Measurements from ENCODE around the gene NOP53. TPM values are rescaled to one million over a fixed set of nuclear protein-coding genes. Genes with fewer than 3 reads are reported as not detected.
"Not testable (repeated sequence)": the region's sequence is repeated elsewhere in the genome, so short reads cannot be mapped to it uniquely, and the experiment has no call there.

NOP53 gene
- total RNA-seq, 1 donor from 2014 or later = 93.2 TPM

GRCh38 chr19:47718415-47719046 is 26.8 kb upstream of the NOP53 start:
- DNase-seq (ENCODE audit: low spot score) = not testable (repeated sequence)

DNA sequence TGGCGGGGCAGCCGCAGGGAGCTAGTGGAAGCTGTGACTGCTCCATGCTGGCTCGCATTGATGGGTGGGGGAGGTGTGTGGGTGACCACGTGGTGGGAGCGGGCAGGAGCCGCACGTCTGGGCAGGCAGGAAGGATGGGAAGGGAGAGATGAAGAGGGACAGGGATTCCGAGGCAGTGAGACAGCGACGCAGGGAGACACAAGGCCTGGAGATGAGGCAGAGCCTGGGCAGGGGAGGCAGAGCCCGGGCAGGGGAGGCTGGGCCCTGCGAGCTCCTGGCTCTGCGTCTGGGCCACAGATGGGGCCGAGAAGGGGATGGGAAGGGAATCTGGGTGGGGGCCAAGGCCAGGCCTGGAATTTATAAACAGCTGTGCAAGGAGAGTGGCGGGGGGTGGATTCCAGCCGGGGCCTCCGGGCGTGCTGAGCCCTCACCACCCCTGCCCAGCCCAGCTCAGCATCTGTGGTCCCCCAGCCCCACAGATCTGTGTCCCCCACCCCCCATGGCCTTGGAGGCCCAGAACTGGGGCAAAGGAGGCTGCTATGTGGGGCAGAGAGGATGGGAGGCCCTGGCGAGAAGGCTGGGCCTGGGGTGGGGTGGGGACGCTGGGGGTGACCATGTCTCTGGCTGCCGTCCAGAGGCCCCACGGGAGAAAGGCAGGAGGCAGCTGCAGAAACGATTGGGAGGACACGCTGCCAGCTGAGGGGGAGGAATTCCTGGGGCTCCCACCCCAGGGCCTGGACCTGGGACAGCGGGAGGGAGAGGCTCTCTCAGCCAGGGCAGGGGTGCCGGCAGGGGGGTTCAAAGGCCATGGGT is 26.1 kb upstream of the NOP53 start:
- peak; percentile 98 for DNase-seq (ENCODE audit: low spot score)

- DNase-seq (ENCODE audit: low spot score) = no peak
Observed at GRCh38 chr19:47720669-47721422, 24.5 kb upstream of the NOP53 start.

- DNase-seq (ENCODE audit: low spot score) = peak; percentile 95
Observed at GRCh38 chr19:47723581-47723940, 21.8 kb upstream of the NOP53 start.

GRCh38 chr19:47725759-47726401 is 19.5 kb upstream of the NOP53 start:
- peak; percentile 51 for DNase-seq (ENCODE audit: low spot score)

- no peak for DNase-seq (ENCODE audit: low spot score)
Observed at GRCh38 chr19:47726467-47726866, 18.9 kb upstream of the NOP53 start.

DNA sequence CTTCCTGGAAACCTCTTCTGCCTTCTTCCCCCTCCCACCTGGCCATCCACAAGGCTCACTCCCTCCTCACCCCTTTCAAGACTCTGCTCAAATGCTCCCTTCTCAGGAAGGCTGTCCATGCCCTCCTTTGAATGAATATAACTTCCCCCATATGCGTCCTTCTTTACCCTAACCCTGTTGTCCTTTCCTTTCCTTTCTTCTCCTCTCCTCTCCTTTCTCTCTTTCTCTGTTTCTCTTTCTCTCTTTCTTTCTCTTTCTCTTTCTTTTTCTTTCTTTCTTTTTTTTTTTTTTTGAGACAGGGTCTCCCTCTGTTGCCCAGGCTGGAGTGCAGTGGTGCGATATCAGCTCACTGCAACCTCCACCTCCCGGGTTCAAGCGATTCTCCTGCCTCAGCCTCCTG is 17.1 kb upstream of the NOP53 start:
- not testable (repeated sequence) for DNase-seq (ENCODE audit: low spot score)

DNA sequence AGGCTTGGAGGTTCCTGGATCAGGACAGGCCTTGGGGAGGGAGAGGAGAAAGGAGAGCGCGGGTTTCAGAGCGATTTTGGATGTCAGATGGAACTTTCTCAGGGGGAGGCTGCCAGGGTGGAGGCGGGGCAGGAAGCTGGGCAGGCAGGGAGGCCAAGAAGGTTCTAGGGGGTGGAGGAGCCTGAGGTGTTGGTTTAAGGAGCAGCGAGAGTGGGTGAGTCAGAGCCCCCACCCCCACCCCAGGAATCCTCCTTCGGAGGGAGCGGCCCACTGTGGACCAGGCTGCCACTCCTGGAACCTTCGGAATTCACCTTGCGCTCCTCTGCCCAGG is 15.9 kb upstream of the NOP53 start:
- peak; percentile 86 for DNase-seq (ENCODE audit: low spot score)

GRCh38 chr19:47729799-47730520 is 15.4 kb upstream of the NOP53 start:
- DNase-seq (ENCODE audit: low spot score) = peak; percentile 60

- no peak for DNase-seq (ENCODE audit: low spot score)
Observed at GRCh38 chr19:47730521-47730889, 14.8 kb upstream of the NOP53 start.

DNA sequence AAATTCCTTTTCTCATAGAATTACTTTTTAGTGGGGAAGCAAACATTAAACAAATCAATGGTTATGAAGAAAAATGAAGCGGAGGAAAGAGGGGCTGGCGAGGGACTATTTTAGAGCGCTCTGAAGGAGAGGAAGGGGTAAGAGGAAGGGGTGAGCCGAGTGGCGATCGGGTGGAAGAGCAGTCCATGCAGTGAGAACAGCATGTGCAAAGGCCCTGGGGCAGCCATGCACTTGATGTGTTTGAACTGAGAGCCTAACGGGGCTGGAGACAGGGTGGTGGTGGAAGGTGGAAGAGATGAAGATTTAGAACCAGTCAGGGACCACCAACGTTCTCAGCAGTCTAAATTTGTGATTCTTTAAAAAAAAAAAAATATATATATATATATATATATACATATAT is 14.4 kb upstream of the NOP53 start:
- DNase-seq (ENCODE audit: low spot score) = no peak

DNA sequence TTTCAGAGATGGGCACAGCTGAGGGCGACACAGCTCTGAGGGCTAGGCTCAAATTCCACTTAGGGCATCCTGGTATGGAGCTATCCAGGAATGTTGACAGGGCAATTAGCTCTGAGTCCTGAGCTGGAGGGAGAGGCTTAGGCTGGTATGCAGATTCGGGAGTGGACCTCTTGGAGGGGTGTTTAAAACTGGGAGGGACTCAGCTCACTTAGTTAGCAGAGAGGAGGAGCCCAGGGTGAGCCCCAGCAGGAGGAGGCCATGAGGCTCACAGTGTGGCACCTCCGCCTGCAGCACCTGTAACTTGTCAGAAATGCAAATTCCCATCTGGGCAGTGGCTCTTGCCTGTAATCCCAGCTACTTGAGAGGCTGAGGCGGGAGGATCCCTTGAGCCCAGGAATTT is 10.2 kb upstream of the NOP53 start:
- DNase-seq (ENCODE audit: low spot score) = no peak

- DNase-seq (ENCODE audit: low spot score) = no peak
Observed at GRCh38 chr19:47740866-47741519, 4.4 kb upstream of the NOP53 start.

GRCh38 chr19:47741544-47742140 is 3.7 kb upstream of the NOP53 start:
- DNase-seq (ENCODE audit: low spot score) = no peak

DNA sequence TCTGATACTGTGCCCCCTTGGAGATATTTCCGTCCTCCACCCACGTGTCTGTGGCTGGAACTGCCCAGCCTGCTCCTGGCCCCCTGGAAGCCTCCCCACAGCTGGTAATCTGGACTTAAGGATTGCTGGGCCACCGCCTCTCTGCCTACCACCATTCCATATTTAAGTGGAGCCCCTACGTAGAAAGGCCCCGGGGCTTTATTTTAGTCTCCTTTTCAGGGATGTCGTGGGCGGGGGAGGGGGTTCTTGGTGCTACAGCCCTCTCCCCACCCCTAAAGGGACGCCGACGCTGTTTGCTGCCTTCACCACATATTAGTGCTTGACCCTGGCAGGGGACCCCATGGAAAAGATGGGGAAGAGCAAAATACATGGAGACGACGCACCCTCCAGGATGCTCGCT is 2.7 kb upstream of the NOP53 start:
- DNase-seq (ENCODE audit: low spot score) = peak; percentile 79

GRCh38 chr19:47746129-47746528 is 783 bp downstream of the NOP53 start:
- DNase-seq (ENCODE audit: low spot score) = not testable (repeated sequence)

DNA sequence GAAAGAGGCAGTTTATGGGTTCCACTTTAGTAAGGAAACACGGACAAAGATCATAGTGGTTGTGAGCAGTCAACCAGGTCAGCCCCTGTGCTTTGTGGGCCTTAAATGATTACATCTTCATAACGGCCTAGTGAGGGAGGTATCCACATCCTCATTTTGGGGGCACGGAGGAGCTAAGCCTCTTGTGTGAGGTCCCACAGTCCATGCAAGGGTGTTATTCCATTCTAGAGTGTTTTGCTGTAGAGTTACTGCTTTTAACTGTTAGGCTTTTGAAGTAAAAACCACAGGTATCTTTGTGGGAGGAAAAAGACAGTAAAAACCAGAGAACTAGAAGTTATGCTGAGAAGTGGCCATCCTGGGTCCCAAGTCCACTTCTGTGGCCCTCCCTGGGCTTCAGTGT is 4.0 kb downstream of the NOP53 start:
- no peak for DNase-seq (ENCODE audit: low spot score)

- DNase-seq (ENCODE audit: low spot score) = no peak
Observed at GRCh38 chr19:47750752-47751151, 5.4 kb downstream of the NOP53 start.

- no peak for DNase-seq (ENCODE audit: low spot score)
Observed at GRCh38 chr19:47752440-47753211, 7.3 kb downstream of the NOP53 start.
